Measurements from ENCODE around the gene MAP3K7CL. TPM values are rescaled to one million over a fixed set of nuclear protein-coding genes. Genes with fewer than 3 reads are reported as not detected.

Gene MAP3K7CL
- total and polyA plus RNA-seq, 2 of the 8 experiments (the other 6 are each of a cell fraction or from before 2014, with no cell fraction given) = not detected

DNA sequence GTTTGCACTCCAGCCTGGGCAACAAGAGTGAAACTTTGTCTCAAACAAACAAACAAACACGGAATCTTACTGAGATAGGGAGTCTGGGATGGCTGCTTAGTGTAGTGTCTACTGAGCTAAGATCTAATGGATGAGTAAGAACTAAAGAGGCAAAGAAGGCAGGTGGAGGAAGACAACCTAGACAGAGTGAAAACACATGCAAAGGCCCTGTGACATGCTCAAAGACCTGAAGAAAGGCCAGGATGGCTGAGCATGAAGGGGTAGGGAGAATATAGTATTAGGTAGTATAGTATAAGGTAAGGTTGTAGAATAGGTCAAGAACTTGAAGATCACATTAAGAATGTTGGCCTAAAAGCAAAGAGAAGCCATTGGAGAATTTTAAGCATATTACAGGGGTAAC, 49.1 kb downstream of the MAP3K7CL start:
- H3K4ac ChIP-seq (replicated peaks; ENCODE audit: insufficient read length, low read depth, low read length) = no peak overlapping the region
- DNase-seq (ENCODE audit: low read depth in 1 of 2, low spot score in 2 of 2) = no peak
- no peaks in the 10 kb centered on the region for H3K27me3 ChIP-seq (replicated peaks in 1 of 4; ENCODE audit: control insufficient read depth in 3 of 4, extremely low read depth in 1 of 4, insufficient read depth in 3 of 4, low read length in 3 of 4)
- ChIA-PET CTCF (ENCODE audit: partially characterized antibody) (interaction anchor here (0.6 kb wide), 1 partner anchor 1849 kb away, joined by 3 read pairs; no protein-coding TSS in a partner anchor), POLR2A (ENCODE audit: partially characterized antibody) (no interaction called here)
- no peak overlapping the region for H4K5ac ChIP-seq (ENCODE audit: insufficient read length, low read depth, low read length)
- H3K27ac ChIP-seq (ENCODE audit: low read depth, low read length) = no peak overlapping the region
- H3K56ac ChIP-seq (replicated peaks; ENCODE audit: insufficient read length, low read depth, low read length) = no peak overlapping the region
- H2BK12ac ChIP-seq (ENCODE audit: low read depth, low read length) = no peak overlapping the region
- no peak overlapping the region for H2BK5ac ChIP-seq (ENCODE audit: low read depth, low read length)
- H3K23ac ChIP-seq (ENCODE audit: insufficient read length) = no peak overlapping the region
- H3K14ac ChIP-seq (ENCODE audit: insufficient read length) = no peak overlapping the region
- no peak overlapping the region for H2AK5ac ChIP-seq (ENCODE audit: low read depth, low read length)
- 93% methylated on average over 1 of the region's 1 CpG; no CpG with 5 or more reads in 1 of the 2 experiments for WGBS, 2 experiments (ENCODE audit: extremely low coverage in 1 of 2, insufficient coverage in 1 of 2, insufficient read length in 1 of 2, insufficient replicate concordance in 2 of 2, low coverage in 1 of 2, low lambda C conversion rate in 2 of 2, missing lambda C conversion rate in 1 of 2)
- H3K23me2 ChIP-seq (ENCODE audit: low read depth, low read length) = no peaks in the 10 kb centered on the region
- no peak overlapping the region for H2BK120ac ChIP-seq (replicated peaks; ENCODE audit: low read depth, low read length)
- no peak overlapping the region for H3K9ac ChIP-seq (replicated peaks in 1 of 4; ENCODE audit: extremely low read depth in 1 of 4, low read depth in 3 of 4, low read length in 3 of 4)
- H4K91ac ChIP-seq (replicated peaks; ENCODE audit: insufficient read length, low read length) = no peak overlapping the region
- no peak overlapping the region for H3K18ac ChIP-seq (ENCODE audit: extremely low read depth, low read length)
- H2AFZ ChIP-seq (ENCODE audit: low read length) = no peak overlapping the region
- no peak overlapping the region for H4K8ac ChIP-seq (ENCODE audit: extremely low read depth, insufficient read depth, low read length)
- H3K9me3 ChIP-seq (ENCODE audit: insufficient read depth in 2 of 2, low read depth in 1 of 2, low read length in 1 of 2) = no peaks in the 10 kb centered on the region
- no peak overlapping the region for H2BK15ac ChIP-seq (ENCODE audit: low read length)
- TF ChIP-seq TEAD4 (IDR thresholded peaks at IDR 0.05; ENCODE audit: low read depth, low read length) (no peak), GABPA (IDR thresholded peaks at IDR 0.05; ENCODE audit: borderline replicate concordance, insufficient read depth, low read length) (no peak)
- peaks cover 0 to 3% (median 0%) of the 10 kb centered on the region in 4 experiments; a peak in 1 of 7 replicates for H3K4me1 ChIP-seq (replicated peaks in 1 of 4; ENCODE audit: control insufficient read depth in 3 of 4, insufficient read depth in 4 of 4, low read length in 3 of 4)
- no peaks in the 10 kb centered on the region for H3K79me1 ChIP-seq (ENCODE audit: low read depth, low read length)
- H3K4me3 ChIP-seq (ENCODE audit: extremely low read depth in 1 of 4, insufficient read depth in 2 of 4, low read depth in 3 of 4, low read length in 4 of 4) = no peak overlapping the region
- H2BK20ac ChIP-seq (ENCODE audit: low read length) = no peak overlapping the region
- H3K4me2 ChIP-seq (ENCODE audit: insufficient read depth in 1 of 2, low read depth in 2 of 2, low read length in 2 of 2) = no peak overlapping the region
- no peaks in the 10 kb centered on the region for H4K20me1 ChIP-seq (replicated peaks in 1 of 2; ENCODE audit: control insufficient read depth in 1 of 2, insufficient read depth in 2 of 2, low read length in 2 of 2)
- no peaks in the 10 kb centered on the region for H3K36me3 ChIP-seq (ENCODE audit: control insufficient read depth in 2 of 4, insufficient read depth in 4 of 4, low read length in 3 of 4)
- no peaks in the 10 kb centered on the region for H3K79me2 ChIP-seq (ENCODE audit: control insufficient read depth in 1 of 2, insufficient read depth in 2 of 2, low read length in 2 of 2)
- no peak for FAIRE-seq
